UCSD-AML1 (cell line): ENCODE data around the gene USP30.

Source experiments
- DNase-seq: peaks from one replicate; lab custom pipeline; 2025; ENCODE audit not compliant: unreplicated experiment; lab: John Stamatoyannopoulos, UW

USP30 gene

GRCh38 chr12:109124878-109125648 lies 72.7 kb downstream of the USP30 start:
- DNase-seq = no peak

- no peak for DNase-seq
Measured at GRCh38 chr12:109125791-109126190, 73.4 kb downstream of the USP30 start.

- no peak for DNase-seq
Measured at GRCh38 chr12:109126784-109127183, 74.4 kb downstream of the USP30 start.

- DNase-seq = no peak
Measured at GRCh38 chr12:109127533-109128242, 75.3 kb downstream of the USP30 start.

- DNase-seq = no peak
Measured at GRCh38 chr12:109130297-109131153, 78.1 kb downstream of the USP30 start.

- DNase-seq = no peak
Measured at GRCh38 chr12:109131154-109132050, 79.0 kb downstream of the USP30 start.

- DNase-seq = peak; percentile 16
Measured at GRCh38 chr12:109134186-109134917, 82.0 kb downstream of the USP30 start.

GRCh38 chr12:109137055-109137454 lies 84.7 kb downstream of the USP30 start:
- DNase-seq = no peak
